HG03175 (cell line): Measurements from ENCODE around the gene KLHL30.

ENCODE experiments used
- ATAC-seq: cut with Tn5 transposase; IDR thresholded peaks from one replicate; pipeline ENCODE4 v1.9.1; 2021; ENCODE audit warnings: mild to moderate bottlenecking, moderate library complexity; ENCODE audit not compliant: unreplicated experiment

Gene KLHL30, protein sequence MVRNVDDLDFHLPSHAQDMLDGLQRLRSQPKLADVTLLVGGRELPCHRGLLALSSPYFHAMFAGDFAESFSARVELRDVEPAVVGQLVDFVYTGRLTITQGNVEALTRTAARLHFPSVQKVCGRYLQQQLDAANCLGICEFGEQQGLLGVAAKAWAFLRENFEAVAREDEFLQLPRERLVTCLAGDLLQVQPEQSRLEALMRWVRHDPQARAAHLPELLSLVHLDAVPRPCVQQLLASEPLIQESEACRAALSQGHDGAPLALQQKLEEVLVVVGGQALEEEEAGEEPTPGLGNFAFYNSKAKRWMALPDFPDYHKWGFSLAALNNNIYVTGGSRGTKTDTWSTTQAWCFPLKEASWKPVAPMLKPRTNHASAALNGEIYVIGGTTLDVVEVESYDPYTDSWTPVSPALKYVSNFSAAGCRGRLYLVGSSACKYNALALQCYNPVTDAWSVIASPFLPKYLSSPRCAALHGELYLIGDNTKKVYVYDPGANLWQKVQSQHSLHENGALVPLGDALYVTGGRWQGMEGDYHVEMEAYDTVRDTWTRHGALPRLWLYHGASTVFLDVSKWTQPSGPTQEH

DNA sequence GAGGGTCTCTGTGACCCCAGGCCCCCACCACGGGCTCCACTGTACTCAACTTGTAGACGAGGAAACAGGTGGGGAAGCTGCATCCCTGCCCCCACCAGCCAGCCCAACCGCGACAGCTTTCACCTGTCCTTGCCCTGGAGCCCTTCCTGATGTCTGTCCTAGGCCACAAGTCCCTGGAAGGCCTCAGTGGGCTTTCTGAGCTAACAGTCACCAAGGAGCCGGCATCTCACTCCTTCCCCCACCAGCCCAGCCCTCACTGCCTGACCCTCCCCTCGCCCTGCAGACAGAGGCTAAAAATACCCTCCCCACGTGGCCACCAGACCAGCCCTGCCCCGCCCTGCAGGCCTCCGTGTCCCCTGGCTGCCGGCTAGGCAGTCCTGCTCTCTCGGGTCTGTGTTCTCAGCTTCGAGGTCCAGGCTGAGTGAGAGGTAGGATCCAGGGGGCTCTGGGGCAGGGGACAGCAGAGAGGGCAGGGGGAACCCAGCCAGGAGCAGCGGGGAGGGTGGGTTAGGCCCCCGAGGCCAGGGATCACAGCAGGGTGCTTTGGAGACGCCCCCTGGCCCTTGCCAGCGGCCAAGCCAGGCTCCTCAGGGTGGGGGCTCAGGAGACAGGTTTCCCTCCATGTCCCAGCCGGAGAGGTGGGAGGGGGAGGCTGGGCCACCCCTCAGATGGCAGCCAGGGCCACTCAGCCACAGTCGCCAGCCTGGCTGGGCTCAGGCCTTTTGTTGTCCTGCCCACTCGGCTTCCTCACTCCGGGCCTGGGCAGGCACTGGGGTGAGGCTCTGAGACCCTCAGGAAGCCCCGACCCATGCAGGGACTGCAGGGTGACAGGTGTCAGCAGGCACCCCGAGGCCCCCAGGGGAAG lies at the start of gene KLHL30:
Gene KLHL30 (plus strand): TSS at position 338 of the 865 bp plus-strand sequence. CDS start 2,087 bp downstream, outside the sequence.
- no peak for ATAC-seq

DNA sequence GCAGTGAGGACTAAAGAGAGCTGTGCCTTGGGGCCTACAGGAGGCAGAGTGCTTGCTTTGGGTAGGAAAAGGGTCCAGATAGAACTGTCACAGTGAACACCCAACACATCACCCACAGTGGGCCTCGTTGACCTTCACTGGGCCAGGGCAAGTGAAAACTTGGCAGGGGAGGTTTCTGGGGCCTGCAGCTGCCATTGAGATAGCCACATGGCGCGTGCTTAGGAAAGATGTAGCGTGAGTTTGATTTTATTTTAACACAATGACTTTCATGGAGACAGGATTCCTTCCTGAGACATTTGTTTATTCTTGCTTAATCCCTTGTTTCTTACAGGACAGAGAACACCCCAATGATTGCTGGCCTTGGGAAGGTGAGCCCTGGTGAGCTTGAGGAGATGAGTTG lies 47.6 kb upstream of the KLHL30 start:
- no peak for ATAC-seq

DNA sequence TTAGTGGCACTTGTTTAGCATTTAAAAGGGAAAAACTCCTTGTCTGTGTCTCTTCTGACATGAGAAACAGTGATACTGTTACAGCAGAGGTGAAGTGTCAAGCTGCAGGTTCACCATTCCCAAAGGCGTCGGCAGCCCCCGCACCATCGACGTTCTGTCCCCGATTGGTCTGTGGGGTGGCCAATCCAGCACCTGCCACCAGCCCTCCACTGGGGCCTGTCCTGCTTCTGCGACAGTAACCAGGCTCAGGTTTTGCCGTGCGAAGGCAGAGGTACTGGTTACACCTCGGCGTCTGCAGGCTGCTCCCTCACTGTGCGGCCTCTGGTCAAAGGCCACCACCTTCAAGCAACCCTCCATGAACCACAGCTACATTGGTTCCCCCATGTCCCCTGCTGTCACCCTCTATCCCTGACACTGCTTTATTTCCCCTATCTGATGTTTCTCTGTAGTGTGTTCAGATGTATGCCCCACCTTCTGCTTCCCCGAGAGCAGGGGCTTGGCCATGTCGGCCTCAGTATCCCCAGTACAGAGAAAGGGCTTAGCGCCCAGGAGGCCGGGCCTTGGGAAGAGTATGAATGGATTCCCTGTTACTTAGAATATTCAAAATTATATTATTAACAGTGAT lies 46.9 kb upstream of the KLHL30 start:
- no peak for ATAC-seq

DNA sequence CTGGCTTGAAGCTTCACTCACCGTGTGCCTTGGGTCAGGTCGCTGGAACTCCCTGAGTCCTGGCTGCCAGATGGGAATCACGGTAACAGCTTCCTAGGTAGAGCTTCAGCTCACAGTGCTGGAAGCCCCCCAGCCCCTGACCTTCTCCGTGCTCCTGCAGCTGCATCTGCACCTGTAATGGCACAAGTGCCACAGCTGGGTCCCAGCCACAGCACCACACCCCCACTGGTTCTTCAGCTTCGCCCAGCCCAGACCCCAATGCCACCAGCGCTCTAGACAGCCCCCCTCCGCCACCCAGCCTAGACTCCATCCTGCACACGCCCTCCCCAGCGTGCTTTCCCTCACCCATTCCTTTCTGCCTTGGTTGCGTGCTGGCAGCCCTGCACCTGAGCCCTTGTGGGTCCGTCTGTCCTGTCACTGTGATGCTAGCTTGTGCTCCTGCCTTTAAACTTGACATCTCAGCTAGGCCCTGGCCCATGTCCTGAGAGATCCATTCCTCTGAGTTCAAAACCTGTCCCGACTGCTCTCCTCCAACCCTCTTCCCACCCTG lies 45.9 kb upstream of the KLHL30 start:
- ATAC-seq: no peak

DNA sequence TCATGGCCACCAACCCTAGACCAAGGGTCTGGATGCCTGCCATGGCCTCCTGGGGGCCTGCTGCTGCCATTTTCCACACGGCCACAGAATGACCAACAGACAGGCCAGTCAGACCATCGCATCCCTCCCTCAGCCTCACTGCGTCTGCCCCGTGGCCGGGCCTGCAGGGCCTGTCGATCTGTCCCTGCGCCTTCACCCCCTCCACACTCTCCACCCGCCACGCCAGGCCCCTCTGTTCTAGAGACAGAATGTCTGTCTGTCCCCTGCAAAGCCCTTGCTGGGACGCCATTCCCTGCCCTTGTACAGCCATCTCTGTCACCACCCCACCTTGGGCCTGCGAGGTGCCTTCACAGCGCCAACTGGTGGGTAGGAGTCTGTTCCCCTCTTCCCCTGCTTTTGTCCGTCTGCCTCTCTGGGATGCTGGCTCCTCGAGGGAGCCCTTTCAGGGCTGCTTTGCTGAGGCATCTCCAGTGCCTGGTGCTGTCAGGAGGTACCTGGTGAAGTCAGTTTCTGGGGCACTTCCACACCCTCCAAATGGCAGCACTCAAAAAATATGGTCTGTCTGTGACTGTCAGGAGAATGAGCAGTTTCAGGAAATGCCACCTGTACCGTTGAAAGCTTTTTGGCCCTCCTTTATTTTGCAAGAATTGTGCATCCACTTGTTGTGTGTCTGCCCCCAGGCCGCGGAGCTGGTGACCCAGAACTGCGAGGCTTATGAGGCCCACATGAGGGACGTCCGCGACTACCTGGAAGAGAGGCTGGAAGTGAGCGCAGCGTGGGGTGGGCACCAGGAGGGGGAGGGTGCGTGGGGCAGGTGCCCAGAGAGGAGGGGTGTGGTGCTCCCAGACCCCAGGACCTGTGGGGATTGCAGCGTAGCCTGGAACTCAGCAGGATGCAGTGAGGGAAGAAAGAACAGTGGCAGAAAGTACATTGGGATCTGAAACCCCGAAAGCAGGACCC lies 45.0 kb upstream of the KLHL30 start:
- no peak for ATAC-seq

DNA sequence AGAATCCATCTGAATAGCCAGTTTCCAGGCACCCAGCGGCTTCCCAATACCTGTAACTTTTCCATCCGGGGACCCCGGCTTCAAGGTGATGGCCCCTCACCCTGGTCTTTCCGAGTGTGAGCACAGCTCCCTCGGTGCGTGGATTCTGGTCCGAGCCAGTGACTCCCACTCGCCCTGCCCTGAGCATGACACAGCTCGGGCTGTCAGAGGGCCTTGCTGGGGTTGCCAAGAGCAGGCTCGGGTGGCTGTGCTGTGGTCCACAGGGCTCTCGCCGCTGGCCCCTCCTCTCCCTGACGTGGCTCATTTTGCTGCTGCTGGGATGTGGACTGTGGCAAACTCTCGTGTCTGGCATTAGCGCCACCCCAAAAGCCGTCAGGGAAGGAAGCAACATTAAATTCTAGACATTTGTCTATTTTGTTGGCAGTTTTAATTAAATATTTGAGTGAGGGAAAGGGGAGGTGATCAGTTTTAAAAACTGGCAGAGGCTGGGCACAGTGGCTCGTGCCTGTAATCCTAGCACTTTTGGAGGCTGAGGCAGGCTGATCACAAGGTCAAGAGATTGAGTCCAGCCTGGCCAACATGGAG lies 43.9 kb upstream of the KLHL30 start:
- no peak for ATAC-seq

DNA sequence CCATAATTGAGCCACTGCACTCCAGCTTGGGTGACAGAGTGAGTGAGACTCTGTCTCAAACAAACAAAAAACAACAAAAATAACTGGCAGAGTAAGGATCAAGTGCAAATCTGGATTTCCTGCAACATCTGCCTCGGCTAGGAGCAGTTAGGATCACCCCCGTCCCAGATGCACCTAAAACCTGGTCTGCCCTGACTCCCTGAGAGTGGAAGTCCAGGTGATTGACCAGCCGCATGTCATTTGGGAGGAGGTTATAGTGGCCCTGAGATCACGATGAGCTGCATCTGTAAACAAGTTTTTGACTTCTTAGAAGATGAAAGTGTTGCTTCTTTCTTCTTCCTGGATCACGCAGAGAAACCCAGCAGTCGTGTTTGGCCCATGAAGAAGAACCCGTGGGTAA lies 43.3 kb upstream of the KLHL30 start:
- ATAC-seq: no peak

DNA sequence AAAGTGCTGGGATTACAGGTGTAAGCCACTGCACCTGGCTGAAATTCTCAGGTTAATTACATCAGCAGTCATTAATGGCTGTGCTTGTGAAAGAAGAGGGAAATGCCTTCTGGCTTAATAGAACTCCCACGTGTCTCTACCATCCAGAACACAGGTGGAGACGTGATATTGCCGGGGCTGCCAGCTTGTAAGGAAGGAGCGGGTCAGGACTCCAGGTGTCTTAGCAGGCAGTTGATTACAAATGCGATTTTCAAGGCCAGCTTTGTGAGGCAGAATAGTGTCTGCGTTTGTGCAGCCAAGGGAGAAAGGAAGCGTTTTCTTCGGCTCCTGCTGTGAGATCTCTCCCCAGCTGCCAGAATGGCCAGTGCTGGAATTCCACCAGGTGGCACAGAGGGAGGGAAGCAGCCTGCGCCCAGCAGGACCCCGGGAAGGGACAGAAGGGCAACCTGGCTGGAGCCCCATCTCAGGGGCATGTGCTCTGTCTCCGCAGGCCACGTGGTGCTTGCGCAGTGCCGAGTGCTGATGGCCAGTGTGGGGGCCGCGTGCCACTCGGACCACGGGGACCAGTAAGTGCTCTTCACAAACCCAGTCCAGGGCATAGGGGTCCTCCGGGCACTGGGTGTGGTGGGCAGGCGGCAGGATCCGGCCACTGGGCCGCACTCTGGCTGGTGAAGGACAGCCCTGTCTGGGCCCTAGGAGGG lies 42.0 kb upstream of the KLHL30 start:
- ATAC-seq: no peak

DNA sequence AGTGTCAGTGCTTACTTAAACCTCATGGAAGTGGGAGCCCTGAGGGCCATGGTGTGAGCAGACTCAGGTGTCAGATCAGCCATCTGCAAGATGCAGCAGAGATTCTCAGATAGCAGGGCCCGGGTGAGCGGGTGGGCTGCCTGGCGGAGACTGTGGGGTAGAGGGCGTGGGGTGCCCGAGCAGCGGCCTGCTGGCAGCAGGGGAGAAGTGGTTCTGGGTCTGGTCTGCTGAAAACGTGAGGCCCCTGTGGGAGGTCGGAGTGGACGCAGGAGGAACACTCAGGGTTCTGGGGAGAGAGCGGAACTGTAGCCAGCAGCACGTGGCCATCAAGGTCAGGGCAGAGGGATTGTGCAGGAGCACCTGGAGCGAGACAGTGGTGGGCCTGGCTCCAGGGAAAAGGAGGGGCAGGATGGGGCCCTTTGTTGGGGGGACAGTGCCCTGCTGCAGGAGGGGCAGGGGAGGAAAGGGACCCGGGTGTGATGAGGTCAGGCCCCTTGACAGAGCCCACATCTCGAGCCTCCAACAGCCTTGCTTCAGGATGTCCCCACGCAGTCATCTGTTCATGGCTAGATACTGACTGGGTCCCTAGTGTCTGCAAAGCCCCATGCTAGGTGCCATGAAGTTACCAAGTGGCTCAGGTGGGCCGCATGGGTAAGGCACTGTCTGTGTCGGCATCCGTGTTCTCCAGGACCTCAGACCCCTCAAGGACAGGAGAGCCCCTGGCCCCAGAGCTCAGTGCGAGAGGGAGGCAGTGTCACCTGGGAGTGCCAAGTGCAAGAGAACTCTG lies 41.1 kb upstream of the KLHL30 start:
- no peak for ATAC-seq

DNA sequence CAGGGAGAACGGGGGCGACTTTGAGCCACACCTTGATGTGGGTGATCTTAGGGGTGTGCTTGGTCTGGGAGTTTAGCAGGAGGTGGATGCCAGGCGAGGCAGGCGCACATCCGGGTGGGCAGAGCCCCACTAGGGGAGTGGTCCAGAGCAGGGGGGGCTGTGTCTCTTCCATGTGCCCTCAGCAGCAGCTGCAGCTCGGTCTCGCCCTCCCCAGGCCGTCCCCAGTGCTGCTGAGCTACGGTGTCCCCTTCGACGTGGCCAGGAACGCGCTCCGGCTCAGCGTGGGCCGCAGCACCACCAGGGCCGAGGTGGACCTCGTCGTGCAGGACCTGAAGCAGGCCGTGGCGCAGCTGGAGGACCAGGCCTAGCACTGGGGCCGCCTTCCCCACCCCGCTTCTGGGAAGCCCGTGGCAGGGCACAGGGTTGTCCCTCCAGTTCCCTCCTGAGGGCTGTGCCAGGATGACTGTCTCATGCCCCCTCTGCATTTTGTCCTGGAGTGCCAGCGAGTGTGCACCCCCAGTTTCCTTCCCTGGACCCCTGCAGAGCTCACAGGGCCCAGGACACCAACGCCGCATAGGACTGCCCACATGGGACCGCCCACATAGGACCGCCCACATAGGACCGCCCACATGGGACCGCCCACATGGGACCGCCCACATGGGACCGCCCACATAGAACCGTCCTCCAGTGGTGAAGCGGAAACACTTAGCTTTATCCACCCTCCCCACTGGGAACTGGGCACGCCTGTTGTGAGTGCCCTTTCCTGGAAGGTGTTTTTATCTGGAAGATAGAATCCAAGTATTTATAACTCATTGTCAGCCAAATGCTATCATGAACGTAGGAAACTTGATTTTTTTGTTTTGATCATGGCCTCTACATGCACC lies 40.2 kb upstream of the KLHL30 start:
- peak; percentile 75 for ATAC-seq

DNA sequence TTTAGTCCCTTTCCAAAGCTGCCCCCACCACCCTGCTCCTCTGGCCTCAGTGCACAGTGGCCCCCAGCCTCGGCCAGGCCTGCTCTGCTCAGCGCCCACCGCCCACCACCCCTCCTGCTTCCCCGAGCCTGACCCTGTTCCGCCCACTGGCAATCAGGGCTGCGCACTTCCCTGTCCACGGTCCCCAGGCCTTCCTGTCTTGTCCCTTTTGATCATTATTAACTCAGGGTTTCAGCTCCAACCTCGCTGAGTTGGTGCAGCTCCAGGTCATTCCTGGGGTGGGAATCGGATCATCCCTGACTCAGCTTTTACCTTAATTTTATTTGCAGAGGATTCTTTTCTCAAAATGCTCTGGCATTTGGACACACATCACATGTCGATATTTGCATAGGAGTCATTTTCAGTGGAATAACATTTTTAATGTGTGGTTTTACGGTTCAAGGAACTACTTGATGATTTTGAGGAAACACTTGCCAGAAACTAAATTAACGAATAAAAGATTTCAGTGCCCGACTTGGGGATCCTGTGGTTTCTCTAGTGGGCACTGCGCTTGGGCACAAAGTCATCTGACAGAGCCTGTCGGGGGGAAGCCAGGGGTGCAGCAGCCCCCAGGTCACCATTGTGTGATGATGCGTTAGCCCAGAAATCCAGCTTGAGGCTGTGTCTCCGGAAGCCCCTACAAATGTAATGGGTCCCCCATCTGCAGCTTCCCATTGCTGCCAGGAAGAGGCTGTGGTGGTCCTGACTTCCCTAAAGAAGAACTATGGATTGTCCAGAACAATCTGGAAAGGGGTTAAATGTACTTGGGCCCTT lies 39.4 kb upstream of the KLHL30 start:
- no peak for ATAC-seq

DNA sequence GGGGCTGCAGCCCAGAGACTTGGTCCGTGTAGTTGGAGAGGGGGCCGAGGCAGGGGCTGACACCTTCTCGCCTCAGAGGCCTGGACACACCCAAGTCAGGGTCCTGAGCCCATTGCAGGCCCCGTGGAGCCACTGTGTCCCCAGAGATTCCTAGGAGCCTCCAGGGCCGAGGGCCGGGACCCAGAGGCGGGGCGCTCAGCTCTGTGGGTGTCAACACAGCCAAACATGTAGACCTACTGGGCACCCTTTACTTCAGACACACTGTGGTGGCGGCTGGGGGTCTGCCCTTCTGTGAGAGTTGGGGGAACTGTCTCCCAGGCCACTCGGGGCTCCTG lies 38.8 kb upstream of the KLHL30 start:
- no peak for ATAC-seq

DNA sequence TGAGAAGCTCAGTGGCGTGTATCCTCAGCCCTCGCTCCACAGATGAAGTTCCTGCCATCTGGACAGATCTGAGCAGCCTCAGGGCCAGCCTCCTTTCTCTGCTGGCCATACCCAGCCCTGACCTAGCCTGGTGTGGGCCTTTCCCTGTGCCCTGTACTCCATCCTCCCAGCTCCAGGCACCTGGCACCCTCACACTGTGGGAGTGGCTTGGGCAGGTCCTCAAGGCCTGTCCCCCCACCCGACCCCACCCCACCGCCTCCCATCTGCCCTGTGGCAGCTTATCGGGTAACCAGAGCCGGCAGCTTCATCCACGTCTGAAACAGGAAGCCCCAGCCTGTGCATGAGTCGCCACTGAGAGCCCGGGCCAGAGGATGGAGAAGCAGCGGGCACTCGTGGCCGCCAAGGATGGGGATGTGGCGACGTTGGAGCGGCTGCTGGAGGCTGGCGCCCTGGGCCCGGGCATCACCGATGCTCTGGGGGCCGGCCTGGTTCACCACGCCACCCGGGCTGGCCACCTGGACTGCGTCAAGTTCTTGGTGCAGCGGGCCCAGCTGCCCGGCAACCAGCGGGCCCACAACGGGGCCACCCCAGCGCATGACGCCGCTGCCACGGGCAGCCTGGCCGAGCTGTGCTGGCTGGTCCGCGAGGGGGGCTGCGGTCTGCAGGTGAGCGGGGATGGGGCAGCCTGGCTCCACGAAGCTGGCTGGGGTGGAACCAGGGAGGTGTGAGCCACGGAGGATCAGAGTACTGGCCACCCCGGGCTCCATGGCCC lies 38.2 kb upstream of the KLHL30 start, which contains the start of gene ESPNL:
Gene ESPNL (plus strand): TSS at position 292 of the 772 bp plus-strand sequence. CDS start 80 bp downstream, at position 372.
- no peak for ATAC-seq

DNA sequence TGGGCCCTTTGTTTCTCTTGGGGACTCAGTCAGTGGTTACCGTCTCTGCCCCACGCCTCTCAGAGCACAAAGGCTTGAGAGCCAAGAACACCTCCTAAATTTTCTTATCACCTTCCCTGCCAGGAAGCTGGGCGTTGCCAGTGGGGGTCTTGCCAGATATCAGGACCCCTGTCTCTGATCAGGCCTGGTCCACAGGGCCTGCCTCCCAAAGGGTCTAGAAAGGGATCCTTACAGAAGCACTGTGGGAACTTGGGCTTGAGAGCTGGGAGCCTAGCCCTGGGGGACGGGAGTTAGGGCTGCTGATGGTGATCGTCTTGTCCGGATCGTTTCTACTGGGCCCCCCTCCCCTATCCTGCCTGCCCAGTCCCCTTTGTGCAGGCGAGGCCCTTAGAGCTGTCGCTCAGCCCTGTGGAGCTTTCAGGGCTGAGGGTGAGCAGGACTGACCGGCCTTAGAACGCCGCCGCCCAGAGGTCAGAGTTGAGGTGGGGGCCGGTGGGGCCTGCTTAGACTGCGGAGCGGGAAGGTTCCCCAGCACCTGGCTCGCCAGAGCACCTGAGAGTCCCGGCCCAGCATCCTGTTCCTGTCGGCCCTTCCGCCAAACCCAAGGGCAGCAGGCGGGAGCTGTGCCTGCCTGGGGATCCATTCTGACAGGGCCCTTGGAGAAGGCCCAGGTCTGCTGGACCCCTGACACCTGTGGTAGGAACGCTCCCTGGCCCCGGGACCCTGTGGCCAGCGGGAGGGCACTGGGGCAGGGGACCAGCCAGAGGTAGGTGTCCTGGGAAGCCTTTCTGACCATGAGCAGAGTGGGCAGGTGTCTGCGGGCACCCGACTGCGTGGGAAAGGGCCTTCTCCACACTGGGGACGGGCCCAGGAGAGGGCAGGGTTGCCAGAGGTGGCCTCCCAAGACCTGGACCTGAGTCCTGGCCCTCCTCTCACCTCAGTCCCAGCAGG lies 37.4 kb upstream of the KLHL30 start:
- ATAC-seq: no peak
